Mononuclear cell (primary cell): ENCODE measurements around the gene ZDHHC3. TPM values are rescaled to one million over a fixed set of nuclear protein-coding genes. Genes with fewer than 3 reads are reported as not detected.

Experiments
- H3K27me3 ChIP-seq: 2 replicates; pipeline ENCODE4 v1.6.0; 2011; ENCODE audit warnings: low read length, control low read depth; ENCODE audit not compliant: insufficient read depth
- H3K4me1 ChIP-seq: 2 replicates; pipeline ENCODE4 v1.5.1; 2011; ENCODE audit warnings: mild to moderate bottlenecking, low read length, control low read depth; ENCODE audit not compliant: insufficient read depth
- H3K4me3 ChIP-seq: 2 replicates; pipeline ENCODE4 v1.5.1; 2011; ENCODE audit warnings: mild to moderate bottlenecking, low read length, moderate library complexity
- H3K9me3 ChIP-seq: 2 replicates; pipeline ENCODE4 v1.5.1; 2011; ENCODE audit warnings: low read depth, mild to moderate bottlenecking, control low read depth, low read length
- total RNA-seq: library from RNA; depleted of rRNA; stranded (reverse); fragments of >200 nt; gene quantifications from one replicate; pipeline ENCODE4 v1.2.3, GENCODE V29; 2012

Gene ZDHHC3, protein sequence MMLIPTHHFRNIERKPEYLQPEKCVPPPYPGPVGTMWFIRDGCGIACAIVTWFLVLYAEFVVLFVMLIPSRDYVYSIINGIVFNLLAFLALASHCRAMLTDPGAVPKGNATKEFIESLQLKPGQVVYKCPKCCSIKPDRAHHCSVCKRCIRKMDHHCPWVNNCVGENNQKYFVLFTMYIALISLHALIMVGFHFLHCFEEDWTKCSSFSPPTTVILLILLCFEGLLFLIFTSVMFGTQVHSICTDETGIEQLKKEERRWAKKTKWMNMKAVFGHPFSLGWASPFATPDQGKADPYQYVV
- 55.9 TPM for total RNA-seq

GRCh38 chr3:44976002-44976815 is at the start of gene ZDHHC3, which contains the start of gene EXOSC7:
ZDHHC3 (minus strand) TSS chr3:44976174; CDS start chr3:44959436, 16,738 bp downstream.
EXOSC7 (plus strand) TSS chr3:44976244; CDS start chr3:44976278, 34 bp downstream.
- Histone ChIP-seq H3K27me3 (no peaks in the 10 kb centered on the region), H3K4me3 (peak within 1 kb of the TSS; percentile 97), H3K4me1 (peaks cover 37% of the 10 kb centered on the region), H3K9me3 (no peaks in the 10 kb centered on the region)

DNA sequence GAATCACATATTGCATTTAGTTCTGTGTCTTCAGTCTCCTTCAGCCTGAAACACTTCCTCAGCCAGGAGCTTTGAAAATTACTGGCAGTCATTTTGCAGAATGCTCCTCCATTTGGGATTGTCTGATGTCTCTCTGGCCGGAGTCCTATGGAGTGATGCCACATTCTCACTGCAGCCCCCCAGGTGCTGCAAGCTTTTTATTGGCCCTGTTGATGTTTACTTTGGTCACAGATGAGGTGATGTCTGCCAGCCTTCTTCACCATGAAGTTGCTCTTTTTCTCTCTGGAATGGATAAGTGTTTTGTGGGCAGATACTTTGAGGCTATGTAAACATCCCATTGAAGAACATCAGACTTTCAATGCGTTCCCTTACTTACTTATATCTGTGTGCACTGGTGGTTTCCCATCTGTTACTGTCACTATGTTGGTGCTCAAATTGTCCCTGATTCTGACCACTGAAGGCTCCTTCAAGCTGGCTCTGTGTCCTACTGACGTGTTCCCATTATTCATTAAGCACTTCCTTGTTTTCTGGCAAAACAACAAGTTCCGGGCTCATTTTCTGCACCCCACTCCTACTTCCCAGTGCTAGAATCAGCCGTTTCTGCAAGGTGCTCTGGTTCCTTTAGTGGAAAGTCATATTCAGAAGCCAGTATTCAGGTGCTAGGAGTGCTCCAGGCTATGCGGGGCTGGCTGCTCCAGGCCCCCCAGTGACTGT is 48.7 kb upstream of the ZDHHC3 start:
- Histone ChIP-seq H3K27me3 (no peaks in the 10 kb centered on the region), H3K9me3 (no peaks in the 10 kb centered on the region), H3K4me1 (peaks cover 14% of the 10 kb centered on the region), H3K4me3 (no peak overlapping the region)

DNA sequence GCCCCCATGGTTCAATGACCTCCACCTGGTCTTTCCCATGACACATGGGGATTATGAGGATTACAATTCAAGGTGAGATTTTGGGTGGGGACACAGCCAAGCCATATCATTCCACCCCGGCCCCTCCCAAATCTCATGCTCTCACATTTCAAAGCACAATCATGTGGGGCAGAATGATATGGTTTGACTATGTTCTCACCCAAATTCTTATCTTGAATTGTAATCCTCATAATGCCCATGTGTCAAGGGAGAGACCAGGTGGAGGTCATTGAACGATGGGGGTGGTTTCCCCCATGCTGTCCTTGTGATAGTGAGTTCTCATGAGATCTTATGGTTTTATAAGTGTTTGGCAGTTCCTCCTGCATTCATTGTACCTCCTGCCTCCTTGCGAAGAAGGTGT is 47.7 kb upstream of the ZDHHC3 start:
- Histone ChIP-seq H3K4me3 (no peak overlapping the region), H3K9me3 (no peaks in the 10 kb centered on the region), H3K27me3 (no peaks in the 10 kb centered on the region), H3K4me1 (peaks cover 14% of the 10 kb centered on the region)

GRCh38 chr3:45021524-45022297 is 45.7 kb upstream of the ZDHHC3 start:
- H3K4me1 ChIP-seq: peaks cover 14% of the 10 kb centered on the region
- no peak overlapping the region for H3K4me3 ChIP-seq
- H3K27me3 ChIP-seq: no peaks in the 10 kb centered on the region
- no peaks in the 10 kb centered on the region for H3K9me3 ChIP-seq

DNA sequence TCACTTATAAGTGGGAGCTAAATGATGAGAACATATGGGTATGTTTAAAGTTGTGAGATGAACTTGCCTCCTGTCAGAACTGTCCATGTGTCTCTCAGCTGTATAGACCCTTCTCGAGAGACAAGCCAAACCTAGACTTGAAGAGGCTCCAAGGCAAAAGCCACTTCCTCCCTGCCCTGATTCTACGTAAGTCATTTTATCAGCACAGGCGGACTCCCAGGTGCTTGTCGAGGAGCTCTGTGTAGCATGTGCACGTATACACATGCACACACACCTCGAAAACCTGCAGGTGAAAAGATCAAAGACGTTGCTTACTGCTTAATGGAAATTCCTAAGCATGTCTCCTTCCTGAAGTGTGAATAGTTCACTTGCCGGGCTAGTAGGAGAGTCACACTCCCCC is 44.6 kb upstream of the ZDHHC3 start:
- Histone ChIP-seq H3K4me1 (peaks cover 14% of the 10 kb centered on the region), H3K27me3 (no peaks in the 10 kb centered on the region), H3K4me3 (no peak overlapping the region)

GRCh38 chr3:45017821-45018220 is 41.8 kb upstream of the ZDHHC3 start:
- no peaks in the 10 kb centered on the region for H3K27me3 ChIP-seq
- no peaks in the 10 kb centered on the region for H3K9me3 ChIP-seq
- no peak overlapping the region for H3K4me3 ChIP-seq
- peaks cover 8% of the 10 kb centered on the region for H3K4me1 ChIP-seq

More for the DNA sequence above, 44.6 kb upstream of the ZDHHC3 start:
- no peaks in the 10 kb centered on the region for H3K9me3 ChIP-seq

- Histone ChIP-seq H3K4me3 (no peak overlapping the region), H3K4me1 (peaks cover 17% of the 10 kb centered on the region), H3K27me3 (no peaks in the 10 kb centered on the region), H3K9me3 (no peaks in the 10 kb centered on the region)
Measured at GRCh38 chr3:45016916-45017315, 40.9 kb upstream of the ZDHHC3 start.

DNA sequence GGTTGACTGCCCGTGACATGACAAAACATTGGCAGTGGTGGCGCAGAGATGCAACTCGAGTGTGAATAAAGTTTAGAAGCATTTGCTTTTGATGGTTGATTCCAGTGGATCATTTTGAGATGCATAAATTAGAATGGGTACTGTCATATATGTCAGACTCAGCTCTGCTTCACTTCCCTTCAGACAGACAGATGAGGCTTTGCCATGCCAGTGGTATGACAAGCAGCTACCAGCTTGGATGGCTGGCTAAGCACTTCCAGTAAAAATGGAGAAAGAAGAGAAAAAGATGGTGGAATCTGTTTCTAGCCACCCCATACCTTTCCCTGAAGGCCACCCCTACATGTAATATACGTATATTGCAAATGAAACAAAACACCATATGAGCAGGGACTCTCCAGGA is 36.6 kb upstream of the ZDHHC3 start:
- peaks cover 26% of the 10 kb centered on the region for H3K4me1 ChIP-seq
- no peak overlapping the region for H3K4me3 ChIP-seq
- no peaks in the 10 kb centered on the region for H3K9me3 ChIP-seq
- H3K27me3 ChIP-seq: no peaks in the 10 kb centered on the region

DNA sequence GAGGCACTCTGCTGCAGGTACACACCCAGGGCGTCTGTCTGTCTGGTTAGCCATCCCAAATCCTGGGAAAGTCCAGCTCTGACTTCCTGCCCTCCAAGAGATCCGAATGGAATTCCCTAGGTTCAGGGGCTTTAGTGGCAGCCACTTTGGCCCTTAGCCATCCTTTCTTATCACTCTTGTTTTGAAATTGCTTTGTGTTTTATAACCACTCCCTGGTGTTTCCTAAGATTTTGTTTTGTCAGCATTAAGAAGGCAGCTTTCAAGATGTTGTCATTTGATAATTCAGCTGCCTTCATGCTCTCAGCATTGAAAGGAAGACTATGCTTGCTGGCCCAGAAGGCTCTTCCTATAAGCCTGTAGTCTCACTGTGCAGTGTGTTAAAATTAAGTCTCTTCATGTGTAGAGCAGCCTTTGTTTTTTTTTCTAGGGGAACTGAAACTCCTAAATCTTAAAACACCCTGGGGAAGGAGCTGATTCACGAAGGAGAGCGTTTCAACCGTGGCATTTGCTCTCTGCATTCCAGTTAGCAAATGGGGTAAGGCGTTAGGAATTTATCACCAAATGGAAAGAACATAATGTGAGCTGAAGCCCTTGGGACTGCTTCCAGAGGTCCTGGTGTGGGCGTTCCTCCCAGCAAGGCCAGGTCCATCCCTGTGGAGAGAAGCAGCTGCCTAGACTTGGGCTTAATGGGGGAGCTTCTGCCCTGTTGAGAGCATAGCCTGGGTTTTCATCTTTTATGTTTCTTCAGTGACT is 36.0 kb upstream of the ZDHHC3 start:
- Histone ChIP-seq H3K9me3 (no peaks in the 10 kb centered on the region), H3K27me3 (no peaks in the 10 kb centered on the region), H3K4me3 (no peak overlapping the region), H3K4me1 (peaks cover 26% of the 10 kb centered on the region)

DNA sequence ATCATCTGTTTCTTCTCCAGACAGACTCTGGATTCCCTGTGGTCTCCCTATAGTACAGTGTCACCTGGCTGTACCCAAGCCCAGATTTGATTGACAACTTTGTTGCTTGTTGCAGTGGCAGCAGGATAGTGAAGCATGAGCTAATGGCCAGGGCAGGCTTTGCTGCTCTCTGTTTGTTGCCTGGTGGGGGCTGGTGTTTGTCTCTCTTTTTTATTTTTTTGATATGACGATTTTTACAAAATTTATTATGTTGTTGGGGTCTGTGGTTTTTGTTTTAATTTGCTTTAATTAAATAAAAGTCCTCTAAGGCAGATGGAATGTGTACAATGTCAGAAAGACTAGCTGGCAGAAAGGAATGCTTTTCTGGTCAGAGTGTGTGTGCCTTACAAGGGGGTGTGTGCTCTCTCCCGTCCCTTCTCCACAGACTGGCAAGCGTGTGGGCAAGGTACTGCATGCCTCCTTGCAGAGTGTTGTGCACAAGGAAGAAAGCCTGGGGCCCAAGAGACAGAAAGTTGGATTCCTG is 34.9 kb upstream of the ZDHHC3 start:
- H3K4me3 ChIP-seq: no peak overlapping the region
- H3K9me3 ChIP-seq: no peaks in the 10 kb centered on the region
- no peaks in the 10 kb centered on the region for H3K27me3 ChIP-seq
- peaks cover 26% of the 10 kb centered on the region for H3K4me1 ChIP-seq

DNA sequence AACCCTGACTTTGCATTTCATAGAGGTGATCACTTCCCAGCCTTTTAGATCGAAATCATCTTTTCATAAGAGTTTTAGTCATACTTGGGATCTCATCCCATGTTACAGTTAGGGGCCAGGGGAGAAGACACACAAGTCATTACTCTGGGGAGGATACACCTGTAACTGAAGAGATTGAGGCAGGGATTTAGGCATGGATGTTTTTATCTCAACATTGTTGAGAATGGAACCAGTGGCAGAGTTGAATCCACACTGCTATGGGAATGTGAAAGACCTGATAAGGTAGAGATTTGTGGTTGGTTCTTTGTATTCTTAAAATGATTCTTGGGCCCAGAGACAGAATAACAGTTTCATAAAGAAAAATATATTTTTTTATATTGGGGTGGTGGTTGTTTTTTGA is 33.9 kb upstream of the ZDHHC3 start:
- H3K4me3 ChIP-seq: no peak overlapping the region
- no peaks in the 10 kb centered on the region for H3K27me3 ChIP-seq
- no peaks in the 10 kb centered on the region for H3K9me3 ChIP-seq
- peaks cover 32% of the 10 kb centered on the region for H3K4me1 ChIP-seq

DNA sequence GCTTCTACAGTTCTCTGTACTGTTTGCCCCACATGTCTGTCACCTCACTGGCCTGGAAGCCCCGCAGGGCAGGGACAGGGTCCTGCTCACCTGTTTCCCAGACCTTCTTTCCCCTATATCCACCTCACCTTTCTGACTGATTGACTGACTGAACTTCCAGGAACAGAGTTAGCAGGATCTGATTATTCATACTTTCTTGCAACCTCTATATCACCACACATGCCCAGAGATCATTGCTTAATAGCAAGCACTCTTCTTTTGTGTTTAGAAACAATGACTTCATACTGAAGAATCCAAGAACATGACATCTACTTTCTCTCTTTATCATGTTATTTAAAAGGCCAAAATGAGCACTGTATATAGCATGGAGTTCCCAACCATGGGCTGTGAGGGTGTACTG is 32.1 kb upstream of the ZDHHC3 start:
- Histone ChIP-seq H3K4me1 (peaks cover 32% of the 10 kb centered on the region), H3K9me3 (no peaks in the 10 kb centered on the region)

DNA sequence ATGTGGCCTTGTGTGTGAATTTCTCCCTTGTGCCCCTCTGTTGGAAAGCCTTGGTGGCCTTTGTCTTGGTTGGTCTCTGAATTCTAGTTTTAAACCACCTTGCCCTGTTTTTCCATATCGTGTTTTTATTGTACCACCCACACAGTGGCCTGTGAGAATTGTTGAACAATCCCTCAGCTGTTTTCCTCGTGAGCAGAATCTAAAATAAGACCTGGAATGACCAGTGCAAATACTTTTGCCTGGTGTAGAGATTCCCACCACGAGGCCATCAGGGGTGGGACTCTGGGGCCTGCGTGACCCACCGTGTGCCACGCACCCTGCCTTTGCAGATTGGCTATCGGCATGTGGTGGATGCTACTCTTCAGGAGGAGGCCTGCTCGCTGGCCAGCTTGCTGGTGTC is 31.1 kb upstream of the ZDHHC3 start:
- no peaks in the 10 kb centered on the region for H3K9me3 ChIP-seq
- no peak overlapping the region for H3K4me3 ChIP-seq
- no peaks in the 10 kb centered on the region for H3K27me3 ChIP-seq
- H3K4me1 ChIP-seq: peaks cover 24% of the 10 kb centered on the region

More for the DNA sequence above, 32.1 kb upstream of the ZDHHC3 start:
- Histone ChIP-seq H3K27me3 (no peaks in the 10 kb centered on the region), H3K4me3 (no peak overlapping the region)

DNA sequence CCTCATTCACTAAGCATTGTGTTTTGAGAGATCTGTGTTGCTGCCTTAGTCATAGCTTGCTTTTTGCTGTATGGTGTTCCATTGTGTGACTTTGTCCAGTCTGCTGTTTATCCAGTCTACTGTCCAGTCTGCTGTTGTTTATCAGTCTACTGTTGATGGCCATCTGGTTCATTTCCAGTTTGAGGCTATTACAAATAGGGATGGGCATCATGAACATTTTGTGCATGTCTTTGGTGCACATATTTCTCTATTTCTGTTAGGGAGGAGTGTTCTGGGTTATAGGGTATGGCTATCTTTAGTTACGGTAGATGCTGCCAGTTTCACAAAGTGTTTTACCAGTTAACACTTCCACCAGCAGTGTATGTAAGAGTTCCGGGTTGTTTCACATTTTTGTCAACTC is 27.9 kb upstream of the ZDHHC3 start:
- Histone ChIP-seq H3K27me3 (no peaks in the 10 kb centered on the region), H3K4me3 (no peak overlapping the region), H3K9me3 (no peaks in the 10 kb centered on the region), H3K4me1 (peaks cover 7% of the 10 kb centered on the region)
